ENCODE results near the gene UBE3D.

The UBE3D gene

DNA sequence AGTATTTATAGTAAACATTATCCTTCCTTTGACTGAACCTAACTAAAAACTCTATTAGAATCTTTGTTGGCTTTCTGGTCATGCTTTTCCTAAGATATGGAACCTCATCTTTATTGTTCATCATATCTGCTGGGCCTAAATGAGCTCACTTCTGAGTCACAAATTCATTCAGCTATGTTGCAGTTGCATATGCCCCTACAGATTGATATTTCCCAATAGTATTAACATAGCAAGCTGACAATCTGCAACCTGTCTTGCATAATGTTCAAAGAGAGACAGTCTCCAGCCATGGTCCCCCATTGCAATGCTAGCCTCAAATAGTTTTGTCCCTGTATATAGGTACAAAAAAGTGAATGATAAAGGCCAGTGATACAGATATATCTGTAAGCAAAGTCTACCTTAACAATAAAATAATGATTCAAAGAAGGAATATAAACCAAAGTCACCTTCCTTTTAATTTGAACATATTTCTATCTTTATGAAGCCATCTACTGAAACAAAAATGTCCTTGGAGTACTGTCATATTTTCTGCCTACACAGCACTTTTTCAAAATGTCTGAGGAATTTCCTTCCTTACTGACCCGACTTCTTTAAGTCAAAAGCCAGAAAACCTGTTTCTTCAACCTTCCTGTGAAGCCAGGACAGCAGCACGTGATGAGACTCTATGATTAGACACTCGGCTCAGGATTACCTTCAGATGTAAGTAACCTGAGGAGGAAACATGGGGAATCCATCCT lies 140.7 kb downstream of the UBE3D start:
- TF ChIP-seq, protein P1, sequence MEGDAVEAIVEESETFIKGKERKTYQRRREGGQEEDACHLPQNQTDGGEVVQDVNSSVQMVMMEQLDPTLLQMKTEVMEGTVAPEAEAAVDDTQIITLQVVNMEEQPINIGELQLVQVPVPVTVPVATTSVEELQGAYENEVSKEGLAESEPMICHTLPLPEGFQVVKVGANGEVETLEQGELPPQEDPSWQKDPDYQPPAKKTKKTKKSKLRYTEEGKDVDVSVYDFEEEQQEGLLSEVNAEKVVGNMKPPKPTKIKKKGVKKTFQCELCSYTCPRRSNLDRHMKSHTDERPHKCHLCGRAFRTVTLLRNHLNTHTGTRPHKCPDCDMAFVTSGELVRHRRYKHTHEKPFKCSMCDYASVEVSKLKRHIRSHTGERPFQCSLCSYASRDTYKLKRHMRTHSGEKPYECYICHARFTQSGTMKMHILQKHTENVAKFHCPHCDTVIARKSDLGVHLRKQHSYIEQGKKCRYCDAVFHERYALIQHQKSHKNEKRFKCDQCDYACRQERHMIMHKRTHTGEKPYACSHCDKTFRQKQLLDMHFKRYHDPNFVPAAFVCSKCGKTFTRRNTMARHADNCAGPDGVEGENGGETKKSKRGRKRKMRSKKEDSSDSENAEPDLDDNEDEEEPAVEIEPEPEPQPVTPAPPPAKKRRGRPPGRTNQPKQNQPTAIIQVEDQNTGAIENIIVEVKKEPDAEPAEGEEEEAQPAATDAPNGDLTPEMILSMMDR (IDR thresholded peaks at IDR 0.05; ENCODE audit: control insufficient read depth, extremely low read depth, insufficient read depth): no peak
- H3K4me3 ChIP-seq (ENCODE audit: low read depth, low read length): no peak overlapping the region
- DNase-seq (ENCODE audit: low read depth): no peak

DNA sequence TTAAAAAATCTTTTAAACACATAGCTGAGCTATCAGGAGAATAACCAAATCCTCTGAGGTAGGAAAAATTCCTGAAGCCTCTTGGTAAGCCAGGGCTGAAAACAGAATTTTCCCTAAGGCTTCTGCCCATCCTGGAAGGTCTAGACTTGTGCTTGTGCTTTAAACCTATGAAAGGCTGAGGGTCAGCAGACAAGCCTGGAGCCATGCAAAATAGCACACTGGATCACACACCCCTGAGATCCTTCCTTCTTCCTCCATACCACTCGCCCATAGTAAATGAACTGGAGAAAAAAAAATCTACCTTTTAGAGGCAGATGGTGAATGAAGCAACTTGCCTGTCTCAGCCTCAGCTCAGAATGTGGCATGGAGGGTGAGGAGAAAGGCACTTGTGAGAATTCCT lies 144.4 kb downstream of the UBE3D start:
- TF ChIP-seq, protein P1 (IDR thresholded peaks at IDR 0.05; ENCODE audit: control insufficient read depth, extremely low read depth, insufficient read depth): no peak
- no peak for DNase-seq (ENCODE audit: low read depth)

DNA sequence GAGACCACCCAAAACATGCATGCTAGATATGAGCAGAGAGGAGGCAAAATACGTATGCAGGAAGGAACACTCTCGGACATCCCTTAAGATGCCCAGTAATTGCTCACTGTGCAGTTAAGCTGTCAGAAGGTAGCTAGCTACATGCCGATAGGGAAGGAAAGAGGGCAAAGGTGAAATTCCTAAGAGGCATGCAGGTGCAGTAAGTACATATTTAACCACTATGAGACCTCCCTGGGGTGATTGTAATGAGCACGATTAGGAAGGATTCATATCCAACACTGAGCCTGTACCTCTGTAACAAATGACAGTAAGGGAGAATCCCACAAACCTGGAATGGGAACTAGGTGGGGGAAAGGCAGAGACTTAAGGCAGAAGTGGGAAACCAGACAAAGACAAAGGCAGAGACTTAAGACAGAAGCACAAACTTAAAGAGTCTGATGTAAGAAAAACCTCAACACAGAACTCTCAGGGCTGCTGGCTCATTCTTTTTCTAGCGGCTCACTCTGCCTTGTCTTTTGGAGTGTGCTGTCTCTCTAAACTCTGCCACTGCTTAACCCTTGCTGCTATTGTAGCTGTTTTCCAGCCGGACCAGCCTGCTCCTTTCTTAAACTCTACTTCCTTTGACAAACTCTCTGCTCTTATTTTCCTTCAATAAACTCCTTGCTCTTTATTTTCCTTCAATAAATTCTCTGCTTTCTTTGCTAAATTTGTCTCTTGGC lies 148.1 kb downstream of the UBE3D start:
- no peak for DNase-seq (ENCODE audit: low read depth)
- H3K4me3 ChIP-seq (ENCODE audit: low read depth, low read length): no peak overlapping the region
- TF ChIP-seq, protein P1 (IDR thresholded peaks at IDR 0.05; ENCODE audit: control insufficient read depth, extremely low read depth, insufficient read depth): no peak

More for the DNA sequence above, 144.4 kb downstream of the UBE3D start:
- H3K4me3 ChIP-seq (ENCODE audit: low read depth, low read length): no peak overlapping the region

DNA sequence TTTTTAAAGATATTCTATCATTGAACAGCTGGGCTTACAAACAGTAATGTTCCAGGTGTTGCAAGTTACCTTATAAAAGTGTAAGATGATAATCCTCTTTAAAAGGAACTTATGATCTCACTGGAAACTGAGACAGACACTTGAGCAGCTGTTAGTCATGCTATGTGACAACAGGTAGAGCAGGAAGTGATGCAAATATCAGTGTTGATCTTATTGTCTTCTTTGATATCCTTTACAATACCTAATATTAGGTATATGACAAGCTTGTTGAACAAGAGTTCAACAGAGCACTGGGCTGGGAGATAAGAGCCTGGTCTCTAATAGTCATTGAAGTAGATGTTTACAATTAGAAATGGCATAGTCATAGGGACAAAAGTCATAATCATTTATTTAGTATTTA lies 150.0 kb downstream of the UBE3D start:
- no peak overlapping the region for H3K4me3 ChIP-seq (ENCODE audit: low read depth, low read length)
- TF ChIP-seq, protein P1 (IDR thresholded peaks at IDR 0.05; ENCODE audit: control insufficient read depth, extremely low read depth, insufficient read depth): no peak
- DNase-seq (ENCODE audit: low read depth): no peak

DNA sequence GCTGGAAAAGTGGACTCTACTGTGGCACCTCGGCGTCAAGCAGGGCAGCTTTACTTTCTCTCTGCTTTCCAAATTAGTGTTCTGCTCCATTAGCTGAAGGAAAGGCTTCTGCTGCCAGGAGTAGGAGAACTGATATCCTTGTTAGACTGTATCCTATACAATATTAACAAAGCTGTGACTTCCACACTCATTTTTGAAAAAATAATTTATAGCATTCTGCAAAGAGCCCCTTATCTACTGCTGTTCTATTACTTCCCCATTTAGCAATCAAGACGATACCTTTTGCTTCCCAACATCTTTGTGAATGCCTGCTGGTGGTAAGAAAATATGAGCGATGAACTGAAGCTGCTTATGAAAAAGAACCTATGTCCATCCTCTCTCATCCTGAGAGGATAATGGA lies 151.1 kb downstream of the UBE3D start:
- TF ChIP-seq, protein P1 (IDR thresholded peaks at IDR 0.05; ENCODE audit: control insufficient read depth, extremely low read depth, insufficient read depth): no peak
- DNase-seq (ENCODE audit: low read depth): no peak
- H3K4me3 ChIP-seq (ENCODE audit: low read depth, low read length): no peak overlapping the region

DNA sequence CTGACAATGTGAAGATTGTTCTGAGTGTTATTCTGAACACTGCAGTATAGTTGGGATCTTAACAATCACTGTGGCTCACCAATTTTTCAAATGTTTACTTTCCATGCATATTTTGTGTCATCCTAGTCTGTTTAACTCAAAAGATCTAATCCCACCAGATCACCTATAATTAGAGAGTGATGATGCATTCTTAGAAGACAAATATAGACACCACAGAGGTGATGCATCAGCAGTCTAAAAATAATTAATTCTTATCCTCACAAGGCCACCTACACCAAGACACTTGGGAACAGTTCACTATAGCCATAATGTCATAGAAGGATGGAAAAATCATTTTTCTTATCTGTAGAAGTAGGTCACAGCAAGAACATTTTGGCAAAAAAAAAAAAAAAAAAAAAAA lies 154.8 kb downstream of the UBE3D start:
- DNase-seq (ENCODE audit: low read depth): no peak
- H3K4me3 ChIP-seq (ENCODE audit: low read depth, low read length): no peak overlapping the region
- TF ChIP-seq, protein P1 (IDR thresholded peaks at IDR 0.05; ENCODE audit: control insufficient read depth, extremely low read depth, insufficient read depth): no peak

Measured in LNCaP clone FGC (cell line).